ENCODE results near the gene MOK.
A peak's percentile ranks its signal among the peaks of the same experiment; 100 is the strongest.
"Not testable (repeated sequence)": the region's sequence is repeated elsewhere in the genome, so short reads cannot be mapped to it uniquely, and the experiment has no call there.

The MOK gene

GRCh38 chr14:102321456-102322422 is 16.8 kb upstream of the MOK start:
- DNase-seq: no peak

- DNase-seq: no peak
Measured at GRCh38 chr14:102320671-102321455, 15.9 kb upstream of the MOK start.

GRCh38 chr14:102320033-102320660 is 15.2 kb upstream of the MOK start:
- peak; percentile 51 for DNase-seq

DNA sequence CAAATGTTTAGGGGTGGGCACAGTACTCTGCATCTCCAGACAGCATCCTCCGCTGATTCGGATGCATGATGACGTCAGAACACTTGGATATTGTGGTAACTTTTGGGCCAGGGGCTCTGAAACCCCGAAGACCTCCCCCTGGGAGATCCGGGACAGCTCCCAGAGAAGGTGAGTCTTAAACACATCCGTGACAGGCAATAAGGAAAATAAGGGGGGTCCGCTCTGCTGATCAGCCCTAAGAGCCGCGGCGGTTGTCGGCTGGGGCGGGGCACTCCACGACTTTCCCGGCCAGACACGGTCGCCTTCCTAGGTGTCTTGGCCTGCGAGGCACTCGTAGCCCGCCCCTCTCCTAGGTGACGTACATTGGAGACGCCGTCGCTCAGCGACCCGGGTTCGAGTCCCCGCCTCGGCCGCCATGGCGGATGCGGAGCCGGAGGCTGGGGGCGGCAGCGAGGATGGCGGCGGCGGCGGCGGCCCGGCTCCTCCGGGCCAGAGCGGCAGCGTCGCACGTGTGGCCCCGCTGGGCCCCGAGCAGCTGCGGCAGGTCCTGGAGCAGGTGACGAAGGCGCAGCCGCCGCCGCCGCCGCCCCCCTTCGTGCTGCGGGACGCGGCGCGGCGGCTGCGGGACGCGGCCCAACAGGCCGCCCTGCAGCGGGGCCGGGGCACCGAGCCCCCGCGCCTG is 14.5 kb upstream of the MOK start, which contains the start of gene ZNF839:
Gene ZNF839 (plus strand): TSS at position 396 of the 682 bp plus-strand sequence. CDS start 20 bp downstream, at position 416.
- peak; percentile 97 for DNase-seq

- peak; percentile 32 for DNase-seq
Measured at GRCh38 chr14:102318781-102319276, 13.9 kb upstream of the MOK start.

GRCh38 chr14:102317564-102318248 is 12.7 kb upstream of the MOK start:
- peak; percentile 62 for DNase-seq

DNA sequence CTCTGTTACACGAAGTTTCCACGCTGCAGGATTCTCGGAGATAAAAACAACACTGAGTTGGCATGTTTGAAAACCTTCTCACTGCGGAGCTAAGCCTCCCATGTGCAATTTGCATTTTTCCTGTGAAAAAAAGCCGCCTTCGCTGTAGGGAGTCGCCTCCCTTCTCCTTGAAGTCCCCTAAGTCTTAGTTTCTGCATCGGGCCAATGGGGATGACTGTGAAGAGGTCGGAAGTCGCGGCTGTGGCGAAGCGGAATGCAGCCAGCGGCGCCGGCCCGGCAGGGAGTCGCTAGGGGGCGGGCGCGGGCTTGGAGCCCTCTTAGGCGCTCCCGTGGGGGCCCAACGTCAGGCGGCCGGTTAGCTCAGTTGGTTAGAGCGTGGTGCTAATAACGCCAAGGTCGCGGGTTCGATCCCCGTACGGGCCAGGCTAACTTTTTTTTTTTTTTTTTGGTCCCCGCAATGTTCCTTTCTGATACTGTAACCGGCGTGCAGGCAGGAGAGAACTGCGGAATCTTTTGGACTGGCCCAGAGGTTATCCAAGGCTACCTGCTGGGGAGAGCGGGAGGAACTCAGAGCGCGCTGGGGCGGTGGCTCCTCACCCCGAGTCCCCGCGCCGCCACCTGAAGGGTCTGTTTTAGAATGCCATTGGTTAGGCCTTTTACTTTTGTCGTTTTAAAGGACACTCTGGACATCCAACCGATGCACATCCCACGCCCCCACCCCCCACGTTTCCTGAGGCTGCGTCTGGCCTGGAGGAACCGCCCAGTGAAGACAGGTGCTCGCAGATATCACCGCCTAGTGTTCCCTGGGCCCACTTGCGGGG is 12.0 kb upstream of the MOK start:
- peak; percentile 96 for DNase-seq

DNA sequence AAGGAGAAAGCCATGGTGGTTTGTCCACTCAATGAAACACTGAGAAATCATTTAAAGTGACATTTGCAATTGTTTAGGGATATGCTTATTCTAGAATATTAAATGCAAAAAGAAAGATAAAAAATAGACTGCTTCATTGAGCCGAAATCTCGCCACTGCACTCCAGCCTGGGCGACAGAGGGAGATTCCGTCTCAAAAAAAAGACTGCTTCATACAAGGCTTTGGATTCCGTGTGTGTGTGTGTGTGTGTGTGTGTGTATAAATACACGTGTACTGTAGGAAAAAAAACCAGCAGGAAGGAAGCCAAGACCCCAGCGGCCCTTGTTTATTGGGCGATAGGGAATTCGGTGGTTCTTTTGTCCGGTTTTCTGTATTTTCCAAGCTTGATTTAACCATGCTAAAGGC is 11.4 kb upstream of the MOK start:
- DNase-seq: peak; percentile 43

DNA sequence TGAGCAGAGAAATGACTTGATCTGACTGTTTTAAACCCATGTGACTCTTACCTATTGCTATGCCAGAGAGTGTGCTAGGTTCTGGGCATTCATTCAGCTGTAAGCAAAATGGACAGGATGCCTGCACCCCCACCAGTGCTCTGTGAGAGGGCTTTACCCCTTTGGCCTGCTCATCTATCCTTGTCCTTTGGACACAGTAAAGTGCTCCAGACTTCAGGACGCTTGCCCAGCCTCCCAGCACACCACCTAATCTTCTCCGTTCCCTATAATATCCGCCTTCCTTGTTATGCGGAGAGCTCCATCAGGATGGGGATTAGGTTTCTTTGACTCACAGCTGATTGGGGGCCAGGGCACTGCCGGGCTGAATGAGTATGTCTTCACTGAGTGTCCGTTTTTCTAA is 10.2 kb upstream of the MOK start:
- DNase-seq: no peak

- DNase-seq: peak; percentile 87
Measured at GRCh38 chr14:102314242-102315011, 9.5 kb upstream of the MOK start.

DNA sequence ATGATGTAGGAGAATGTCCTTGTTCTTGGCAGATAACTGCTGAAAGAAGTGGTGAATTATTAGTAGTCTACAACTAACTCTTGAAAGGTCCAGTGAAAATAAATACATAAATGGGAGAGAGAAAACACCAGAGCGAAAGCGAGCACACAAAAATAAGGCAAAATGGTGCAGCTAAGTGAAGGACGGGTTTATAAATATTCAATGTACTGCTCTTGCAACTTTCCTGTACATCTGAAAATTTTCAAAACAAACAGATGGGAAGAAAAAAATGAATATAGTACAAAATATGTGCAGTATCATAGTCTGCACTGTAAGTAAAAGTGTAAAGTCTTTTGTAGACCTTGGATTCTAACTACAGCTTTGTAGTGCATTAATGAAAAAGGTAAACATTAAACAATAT is 1.3 kb downstream of the MOK start:
- DNase-seq: no peak

DNA sequence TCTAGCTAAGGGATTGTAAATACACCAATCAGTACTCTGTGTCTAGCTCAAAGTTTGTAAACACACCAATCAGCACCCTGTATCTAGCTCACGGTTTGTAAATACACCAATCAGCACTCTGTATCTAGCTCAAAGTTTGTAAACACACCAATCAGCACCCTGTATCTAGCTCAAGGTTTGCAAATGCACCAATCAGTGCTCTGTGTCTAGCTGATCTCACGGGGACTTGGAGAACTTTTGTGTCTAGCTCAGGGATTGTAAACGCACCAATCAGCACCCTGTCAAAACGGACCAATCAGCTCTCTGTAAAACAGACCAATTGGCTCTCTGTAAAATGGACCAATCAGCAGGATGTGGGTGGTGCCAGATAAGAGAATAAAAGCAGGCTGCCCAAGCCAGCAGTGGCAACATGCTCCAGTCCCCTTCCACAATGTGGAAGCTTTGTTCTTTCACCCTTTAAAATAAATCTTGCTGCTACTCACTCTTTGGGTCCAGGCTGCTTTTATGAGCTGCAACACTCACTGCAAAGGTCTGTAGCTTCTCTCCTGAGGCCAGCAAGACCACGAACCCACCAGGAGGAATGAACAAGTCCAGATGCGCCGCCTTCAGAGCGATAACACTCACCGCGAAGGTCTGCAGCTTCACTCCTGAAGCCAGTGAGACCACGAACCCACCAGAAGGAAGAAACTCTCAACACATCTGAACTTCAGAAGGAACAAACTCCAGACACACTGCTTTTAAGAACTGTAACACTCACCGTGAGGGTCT is 6.5 kb downstream of the MOK start:
- DNase-seq: not testable (repeated sequence)

DNA sequence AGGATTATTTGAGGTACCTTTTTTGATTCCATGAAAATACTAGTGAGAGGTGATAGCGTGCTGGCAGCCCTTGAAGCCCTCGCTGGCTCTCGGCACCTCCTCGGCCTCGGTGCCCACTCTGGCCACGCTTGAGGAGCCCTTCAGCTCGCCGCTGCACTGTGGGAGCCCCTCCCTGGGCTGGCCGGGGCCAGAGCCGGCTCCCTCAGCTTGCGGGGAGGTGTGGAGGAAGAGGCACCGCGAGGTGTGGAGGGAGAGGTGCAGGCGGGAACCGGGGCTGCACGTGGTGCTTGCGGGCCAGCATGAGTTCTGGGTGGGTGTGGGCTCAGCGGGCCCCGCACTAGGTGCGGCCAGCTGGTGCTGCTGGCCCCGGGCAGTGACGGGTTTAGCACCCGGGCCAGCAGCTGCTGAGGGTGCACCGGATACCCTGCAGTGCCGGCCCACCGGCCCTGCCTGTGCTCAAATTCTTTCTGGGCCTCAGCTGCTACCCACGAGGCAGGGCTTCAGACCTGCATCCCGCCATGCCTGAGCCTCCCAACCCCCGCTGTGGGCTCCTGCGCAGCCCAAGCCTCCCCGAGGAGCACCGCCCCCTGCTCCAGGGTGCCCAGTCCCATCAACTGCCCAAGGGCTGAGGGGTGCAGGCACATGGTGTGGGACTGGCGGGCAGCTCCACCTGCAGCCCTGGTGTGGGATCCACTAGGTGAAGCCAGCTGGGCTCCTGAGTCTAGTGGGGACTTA is 7.4 kb downstream of the MOK start:
- no peak for DNase-seq

GRCh38 chr14:102295270-102295669 is 9.7 kb downstream of the MOK start:
- no peak for DNase-seq

DNA sequence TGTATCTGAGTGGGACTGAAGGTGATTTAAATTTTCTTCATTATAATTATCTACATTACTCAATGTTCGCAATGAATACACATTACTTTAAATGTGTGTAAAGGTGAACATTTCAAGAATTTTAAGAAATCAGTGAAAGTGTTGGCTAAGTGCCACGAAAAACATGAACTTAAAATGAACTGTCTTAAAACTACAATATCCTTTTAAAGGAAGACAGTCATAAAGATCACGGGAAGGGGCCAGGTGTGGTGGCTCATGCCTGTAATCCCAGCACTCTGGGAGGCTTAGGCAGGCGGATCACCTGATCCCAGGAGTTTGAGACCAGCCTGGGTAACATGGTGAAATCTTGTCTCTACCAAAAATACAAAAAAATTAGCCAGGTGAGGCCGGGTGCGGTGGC is 11.2 kb downstream of the MOK start:
- DNase-seq: no peak

- DNase-seq: no peak
Measured at GRCh38 chr14:102292441-102292840, 12.5 kb downstream of the MOK start.

- no peak for DNase-seq
Measured at GRCh38 chr14:102288139-102288538, 16.8 kb downstream of the MOK start.

GRCh38 chr14:102285106-102285505 is 19.9 kb downstream of the MOK start:
- DNase-seq: no peak
